SK-N-SH (cell line): ENCODE results near the gene NLRC5. TPM values are rescaled to one million over a fixed set of nuclear protein-coding genes. Genes with fewer than 3 reads are reported as not detected.
A peak's percentile ranks its signal among the peaks of the same experiment; 100 is the strongest.

Experiments used
- CTCF ChIA-PET: fragments of 300-600, 350-600 bp; formaldehyde crosslinking; extraction: SDS; loops from one replicate; lab custom pipeline; 2021; lab: Yijun Ruan, JAX
- POLR2A ChIA-PET: fragments of 350-600 bp; sonication (Branson Sonifier 250); formaldehyde crosslinking; extraction: SDS; loops from one replicate; lab custom pipeline; 2020; ENCODE audit warnings: antibody characterized with exemption, inconsistent platforms; lab: Yijun Ruan, JAX
- DNase-seq: peaks from one replicate; pipeline ENCODE4 v3.0.0; 2012
- H2AFZ ChIP-seq: fragments of 200-600 bp; sonication (generic); 2 replicates; pipeline ENCODE4 v1.8.1; 2016; ENCODE audit warnings: antibody characterized with exemption, mild to moderate bottlenecking, low read depth
- H3F3A ChIP-seq: fragments of 200-600 bp; sonication (generic); replicated peaks from 2 replicates; pipeline ENCODE3; 2016; ENCODE audit warnings: antibody characterized with exemption, mild to moderate bottlenecking; ENCODE audit not compliant: insufficient read depth
- H3K27ac ChIP-seq, 2 experiments: fragments of 200-500 bp in 1 of 2; fragments of 200-600 bp in 1 of 2; sonication (Bioruptor generic) in 1 of 2; sonication (generic), shearing (Covaris generic) in 1 of 2; 2 replicates each; pipeline versions ENCODE4 v1.5.1 to v1.6.1; 2014 to 2016; ENCODE audit warnings: low read depth in 2 of 2, inconsistent platforms in 1 of 2, low read length in 1 of 2, mild to moderate bottlenecking in 1 of 2, mixed read lengths in 1 of 2
- H3K27me3 ChIP-seq: fragments of 200-600 bp; sonication (generic), shearing (Covaris generic); 2 replicates; pipeline ENCODE4 v1.6.1; 2016; ENCODE audit warnings: mixed run types; ENCODE audit not compliant: insufficient read depth
- H3K36me3 ChIP-seq, 2 experiments: fragments of 200-500 bp in 1 of 2; fragments of 200-600 bp in 1 of 2; sonication (Bioruptor generic) in 1 of 2; sonication (generic) in 1 of 2; replicated peaks in 1 of 2; 2 replicates each; pipeline versions ENCODE3 to v1.5.1; 2014 to 2016; ENCODE audit warnings: low read length in 1 of 2, mild to moderate bottlenecking in 1 of 2; ENCODE audit not compliant: insufficient read depth in 2 of 2, control insufficient read depth in 1 of 2
- H3K4me1 ChIP-seq, 2 experiments: fragments of 200-500 bp in 1 of 2; fragments of 200-600 bp in 1 of 2; sonication (Bioruptor generic) in 1 of 2; sonication (generic), shearing (Covaris generic) in 1 of 2; 2 replicates each; pipeline versions ENCODE4 v1.5.1 to v1.6.1; 2014 to 2016; ENCODE audit warnings: low read depth in 1 of 2, low read length in 1 of 2, mixed run types in 1 of 2; ENCODE audit not compliant: insufficient read depth in 2 of 2, control insufficient read depth in 1 of 2
- H3K4me2 ChIP-seq: fragments of 200-600 bp; sonication (generic), shearing (Covaris generic); 2 replicates; pipeline ENCODE4 v1.6.1; 2017; ENCODE audit warnings: mixed run types
- H3K4me3 ChIP-seq, 2 experiments: fragments of 200-500 bp in 1 of 2; fragments of 200-600 bp in 1 of 2; sonication (Bioruptor generic) in 1 of 2; sonication (generic), shearing (Covaris generic) in 1 of 2; 2 replicates each; pipeline versions ENCODE4 v1.5.1 to v1.8.1; 2014 to 2016; ENCODE audit warnings: low read depth in 2 of 2, inconsistent platforms in 1 of 2, low read length in 1 of 2, mild to moderate bottlenecking in 1 of 2, mixed read lengths in 1 of 2, moderate library complexity in 1 of 2
- H3K79me2 ChIP-seq: fragments of 200-600 bp; sonication (generic); 2 replicates; pipeline ENCODE4 v1.8.1; 2017; ENCODE audit warnings: mild to moderate bottlenecking; ENCODE audit not compliant: insufficient read depth
- H3K9ac ChIP-seq: fragments of 200-600 bp; sonication (generic); 2 replicates; pipeline ENCODE4 v1.6.1; 2017; ENCODE audit warnings: mixed run types
- H3K9me2 ChIP-seq: fragments of 200-600 bp; sonication (generic); 2 replicates; pipeline ENCODE4 v1.6.1; 2017; ENCODE audit warnings: mixed run types
- H3K9me3 ChIP-seq: fragments of 200-600 bp; sonication (generic); 2 replicates; pipeline ENCODE4 v1.6.1; 2017; ENCODE audit warnings: mixed run types, mild to moderate bottlenecking, moderate library complexity
- H4K20me1 ChIP-seq: fragments of 200-600 bp; sonication (generic); 2 replicates; pipeline ENCODE4 v1.6.1; 2017; ENCODE audit warnings: mild to moderate bottlenecking, mixed run types; ENCODE audit not compliant: insufficient read depth
- CHD2 ChIP-seq: fragments of 150-350 bp; IDR thresholded peaks from 2 replicates; pipeline ENCODE4 v1.6.1; 2018; ENCODE audit warnings: low read length; ENCODE audit not compliant: partially characterized antibody
- CTCF ChIP-seq: fragments of 200-600 bp; sonication (generic); IDR thresholded peaks from 2 replicates; pipeline ENCODE4 v1.6.1; 2017; ENCODE audit warnings: antibody characterized with exemption, mild to moderate bottlenecking, moderate library complexity
- FOSL2 ChIP-seq: IDR thresholded peaks from 2 replicates; pipeline ENCODE4 v1.4.0; 2012; ENCODE audit warnings: low read depth, mild to moderate bottlenecking, moderate library complexity, borderline replicate concordance
- FOXJ3 ChIP-seq: sonication (generic); formaldehyde crosslinking; IDR thresholded peaks from 2 replicates; pipeline ENCODE4 v1.5.1; 2020; ENCODE audit warnings: mild to moderate bottlenecking, missing genetic modification reagents
- JUND ChIP-seq: IDR thresholded peaks from 2 replicates; pipeline ENCODE4 v1.4.0; 2012
- MEF2A ChIP-seq: IDR thresholded peaks from 2 replicates; pipeline ENCODE4 v1.4.0; 2012; ENCODE audit warnings: low read depth, borderline replicate concordance
- NFIC ChIP-seq: IDR thresholded peaks from 2 replicates; pipeline ENCODE4 v1.4.0; 2012; ENCODE audit warnings: borderline replicate concordance
- RAD21 ChIP-seq: IDR thresholded peaks from 2 replicates; pipeline ENCODE4 v1.6.1; 2012; ENCODE audit warnings: mild to moderate bottlenecking, low read length
- RCOR1 ChIP-seq: fragments of 150-350 bp; IDR thresholded peaks from 2 replicates; pipeline ENCODE4 v1.6.1; 2017; ENCODE audit warnings: antibody characterized with exemption, low read length
- SMC3 ChIP-seq: IDR thresholded peaks from 2 replicates; pipeline ENCODE4 v1.6.1; 2012; ENCODE audit warnings: low read depth, low read length, improper control_type of control experiment
- YY1 ChIP-seq: IDR thresholded peaks from 2 replicates; pipeline ENCODE4 v1.4.0; 2012; ENCODE audit warnings: low read depth, mild to moderate bottlenecking
- WGBS: methylation state at CpG from one replicate; pipeline ENCODE4 v1.1.6; 2017; ENCODE audit warnings: low lambda C conversion rate; 5-methylcytosine and 5-hydroxymethylcytosine counted together
- polyA plus RNA-seq, 3 experiments: library from polyadenylated mRNA; depleted of rRNA; stranded (reverse); fragments of >200 nt; gene quantifications; 2 replicates each; pipeline ENCODE4 v1.2.3, GENCODE V29; 2012
- TF ChIP-seq, protein P1 (sequence below): IDR thresholded peaks from 2 replicates; pipeline ENCODE4 v1.4.0; 2012; ENCODE audit warnings: low read depth
- TF ChIP-seq, protein P2 (sequence below): IDR thresholded peaks from 2 replicates; pipeline ENCODE4 v1.4.0; 2012; ENCODE audit warnings: low read depth, borderline replicate concordance
- TF ChIP-seq, protein P3 (sequence below): IDR thresholded peaks from 2 replicates; pipeline ENCODE4 v1.6.1; 2012; ENCODE audit warnings: mild to moderate bottlenecking, low read depth, low read length, moderate library complexity
- TF ChIP-seq, protein P4 (sequence below): fragments of 150-350 bp; IDR thresholded peaks from 2 replicates; pipeline ENCODE4 v1.6.1; 2017; ENCODE audit warnings: antibody characterized with exemption, low read length, low read depth, borderline replicate concordance

The NLRC5 gene
- polyA plus RNA-seq, 1 of the 3 experiments (the other 2 are of a cell fraction): 6.5 TPM

DNA sequence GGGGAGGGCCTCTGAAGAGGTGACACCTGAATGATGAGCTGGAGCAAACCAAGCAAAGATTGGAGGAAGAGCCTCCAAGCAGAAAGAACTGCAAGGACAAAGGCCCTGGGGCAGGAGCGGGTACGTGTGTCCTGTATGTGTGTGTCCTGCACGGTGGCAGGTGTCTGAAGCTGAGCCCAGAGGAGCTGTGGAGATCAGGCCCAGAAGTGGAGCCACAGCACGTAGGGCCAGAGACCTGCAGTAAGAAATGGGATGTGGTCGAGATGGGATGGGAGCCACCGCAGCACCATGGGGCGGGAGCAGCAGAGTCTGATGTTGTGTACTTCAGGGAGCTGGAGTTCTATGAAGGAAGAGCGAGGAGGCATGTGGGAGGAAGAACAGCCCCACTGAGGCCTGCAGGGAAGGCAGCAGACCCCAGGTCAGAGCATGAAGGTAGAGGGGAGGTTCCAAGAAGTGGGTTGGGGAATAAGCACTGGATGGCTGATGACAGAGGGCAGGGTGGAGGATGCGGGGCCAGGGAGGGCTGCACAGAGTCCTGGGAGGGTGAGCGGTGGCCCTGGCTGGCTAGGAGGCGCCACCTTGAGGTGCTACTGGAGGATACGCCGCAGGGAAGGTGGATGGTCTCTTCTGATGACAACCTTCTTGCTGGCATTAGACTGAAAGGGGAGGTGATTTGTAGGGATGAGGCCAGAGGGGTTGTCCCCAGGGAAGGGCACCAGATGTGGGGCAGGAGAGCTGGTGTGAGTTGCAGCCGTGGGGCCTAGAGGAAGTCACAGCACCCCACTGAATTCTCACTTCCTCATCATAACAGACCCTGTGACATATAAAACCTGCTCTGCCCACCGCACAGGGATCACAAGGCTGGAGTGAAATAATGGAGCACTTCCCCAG lies 38.2 kb upstream of the NLRC5 start:
- Histone ChIP-seq H3K4me2 (no peak overlapping the region), H3K9ac (no peak overlapping the region), H3F3A (peaks cover 17% of the 10 kb centered on the region), H3K9me3 (no peaks in the 10 kb centered on the region), H3K79me2 (no peaks in the 10 kb centered on the region), H3K4me3 (no peak overlapping the region), H2AFZ (no peak overlapping the region), H3K27me3 (no peaks in the 10 kb centered on the region), H3K36me3 (peaks cover 0 to 4% of the 10 kb centered on the region in 2 experiments), H3K27ac (no peak overlapping the region), H4K20me1 (no peaks in the 10 kb centered on the region), H3K9me2 (no peaks in the 10 kb centered on the region), H3K4me1 (no peaks in the 10 kb centered on the region; a peak in 1 of 4 replicates)
- TF ChIP-seq CTCF (peak; percentile 65), RAD21 (peak; percentile 82), SMC3 (peak; percentile 73)
- TF ChIP-seq, protein P1, sequence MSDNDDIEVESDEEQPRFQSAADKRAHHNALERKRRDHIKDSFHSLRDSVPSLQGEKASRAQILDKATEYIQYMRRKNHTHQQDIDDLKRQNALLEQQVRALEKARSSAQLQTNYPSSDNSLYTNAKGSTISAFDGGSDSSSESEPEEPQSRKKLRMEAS: no peak
- 77% methylated on average over 15 of the region's 15 CpGs for WGBS
- POLR2A ChIA-PET: interaction anchor here (0.7 to 1.5 kb wide), 3 partner anchors 19 to 20 kb away, joined by 3 to 4 read pairs (median 3); partner anchors contain the start of gene HERPUD1
- peak; percentile 82 for DNase-seq
- CTCF ChIA-PET: interaction anchor here (0.8 to 6.2 kb wide), 22 partner anchors 9 to 186 kb away, joined by 3 to 56 read pairs (median 4); partner anchors contain the start of genes CETP, NLRC5 and SLC12A3

- no peak for DNase-seq
- H3K4me3 ChIP-seq: no peak overlapping the region
- H3K4me2 ChIP-seq: no peak overlapping the region
- 83% methylated on average over 6 of the region's 6 CpGs for WGBS
- no peak overlapping the region for H2AFZ ChIP-seq
- H3K9ac ChIP-seq: no peak overlapping the region
- no peaks in the 10 kb centered on the region for H3K9me3 ChIP-seq
- H4K20me1 ChIP-seq: no peaks in the 10 kb centered on the region
- no peaks in the 10 kb centered on the region; a peak in 1 of 4 replicates for H3K4me1 ChIP-seq
- H3F3A ChIP-seq: peaks cover 5% of the 10 kb centered on the region
- H3K79me2 ChIP-seq: no peaks in the 10 kb centered on the region
- H3K27ac ChIP-seq: no peak overlapping the region
- no peaks in the 10 kb centered on the region for H3K9me2 ChIP-seq
- POLR2A ChIA-PET: interaction anchor here (1.5 kb wide), 1 partner anchor 22 kb away, joined by 3 read pairs; no protein-coding TSS in a partner anchor
- no peaks in the 10 kb centered on the region for H3K27me3 ChIP-seq
- no peaks in the 10 kb centered on the region for H3K36me3 ChIP-seq
- CTCF ChIA-PET: interaction anchor here (1.0 to 6.2 kb wide), 5 partner anchors 10 to 160 kb away, joined by 3 to 56 read pairs (median 23); partner anchors contain the start of genes CETP and SLC12A3
- TF ChIP-seq, protein P1: no peak
- TF ChIP-seq MEF2A (no peak), CHD2 (no peak), RCOR1 (no peak), FOXJ3 (CRISPR knock-in tag) (no peak), FOSL2 (no peak), JUND (no peak), YY1 (no peak), NFIC (no peak)
- TF ChIP-seq, protein P2, sequence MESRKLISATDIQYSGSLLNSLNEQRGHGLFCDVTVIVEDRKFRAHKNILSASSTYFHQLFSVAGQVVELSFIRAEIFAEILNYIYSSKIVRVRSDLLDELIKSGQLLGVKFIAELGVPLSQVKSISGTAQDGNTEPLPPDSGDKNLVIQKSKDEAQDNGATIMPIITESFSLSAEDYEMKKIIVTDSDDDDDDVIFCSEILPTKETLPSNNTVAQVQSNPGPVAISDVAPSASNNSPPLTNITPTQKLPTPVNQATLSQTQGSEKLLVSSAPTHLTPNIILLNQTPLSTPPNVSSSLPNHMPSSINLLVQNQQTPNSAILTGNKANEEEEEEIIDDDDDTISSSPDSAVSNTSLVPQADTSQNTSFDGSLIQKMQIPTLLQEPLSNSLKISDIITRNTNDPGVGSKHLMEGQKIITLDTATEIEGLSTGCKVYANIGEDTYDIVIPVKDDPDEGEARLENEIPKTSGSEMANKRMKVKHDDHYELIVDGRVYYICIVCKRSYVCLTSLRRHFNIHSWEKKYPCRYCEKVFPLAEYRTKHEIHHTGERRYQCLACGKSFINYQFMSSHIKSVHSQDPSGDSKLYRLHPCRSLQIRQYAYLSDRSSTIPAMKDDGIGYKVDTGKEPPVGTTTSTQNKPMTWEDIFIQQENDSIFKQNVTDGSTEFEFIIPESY: no peak
- TF ChIP-seq, protein P3, sequence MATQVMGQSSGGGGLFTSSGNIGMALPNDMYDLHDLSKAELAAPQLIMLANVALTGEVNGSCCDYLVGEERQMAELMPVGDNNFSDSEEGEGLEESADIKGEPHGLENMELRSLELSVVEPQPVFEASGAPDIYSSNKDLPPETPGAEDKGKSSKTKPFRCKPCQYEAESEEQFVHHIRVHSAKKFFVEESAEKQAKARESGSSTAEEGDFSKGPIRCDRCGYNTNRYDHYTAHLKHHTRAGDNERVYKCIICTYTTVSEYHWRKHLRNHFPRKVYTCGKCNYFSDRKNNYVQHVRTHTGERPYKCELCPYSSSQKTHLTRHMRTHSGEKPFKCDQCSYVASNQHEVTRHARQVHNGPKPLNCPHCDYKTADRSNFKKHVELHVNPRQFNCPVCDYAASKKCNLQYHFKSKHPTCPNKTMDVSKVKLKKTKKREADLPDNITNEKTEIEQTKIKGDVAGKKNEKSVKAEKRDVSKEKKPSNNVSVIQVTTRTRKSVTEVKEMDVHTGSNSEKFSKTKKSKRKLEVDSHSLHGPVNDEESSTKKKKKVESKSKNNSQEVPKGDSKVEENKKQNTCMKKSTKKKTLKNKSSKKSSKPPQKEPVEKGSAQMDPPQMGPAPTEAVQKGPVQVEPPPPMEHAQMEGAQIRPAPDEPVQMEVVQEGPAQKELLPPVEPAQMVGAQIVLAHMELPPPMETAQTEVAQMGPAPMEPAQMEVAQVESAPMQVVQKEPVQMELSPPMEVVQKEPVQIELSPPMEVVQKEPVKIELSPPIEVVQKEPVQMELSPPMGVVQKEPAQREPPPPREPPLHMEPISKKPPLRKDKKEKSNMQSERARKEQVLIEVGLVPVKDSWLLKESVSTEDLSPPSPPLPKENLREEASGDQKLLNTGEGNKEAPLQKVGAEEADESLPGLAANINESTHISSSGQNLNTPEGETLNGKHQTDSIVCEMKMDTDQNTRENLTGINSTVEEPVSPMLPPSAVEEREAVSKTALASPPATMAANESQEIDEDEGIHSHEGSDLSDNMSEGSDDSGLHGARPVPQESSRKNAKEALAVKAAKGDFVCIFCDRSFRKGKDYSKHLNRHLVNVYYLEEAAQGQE: no peak
- TF ChIP-seq, protein P4, sequence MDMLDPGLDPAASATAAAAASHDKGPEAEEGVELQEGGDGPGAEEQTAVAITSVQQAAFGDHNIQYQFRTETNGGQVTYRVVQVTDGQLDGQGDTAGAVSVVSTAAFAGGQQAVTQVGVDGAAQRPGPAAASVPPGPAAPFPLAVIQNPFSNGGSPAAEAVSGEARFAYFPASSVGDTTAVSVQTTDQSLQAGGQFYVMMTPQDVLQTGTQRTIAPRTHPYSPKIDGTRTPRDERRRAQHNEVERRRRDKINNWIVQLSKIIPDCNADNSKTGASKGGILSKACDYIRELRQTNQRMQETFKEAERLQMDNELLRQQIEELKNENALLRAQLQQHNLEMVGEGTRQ: no peak
Measured at GRCh38 chr16:56953006-56953405, 36.4 kb upstream of the NLRC5 start.
